Prostate gland (tissue), 2 donors: ENCODE results near the gene AMDHD2. TPM values are rescaled to one million over a fixed set of nuclear protein-coding genes. Genes with fewer than 3 reads are reported as not detected.

Experiments
- DNase-seq: peaks from one replicate; pipeline ENCODE4 v3.0.0-alpha.2; 2019; ENCODE audit warnings: low spot score
- H3K27ac ChIP-seq, 2 donors: fragments of 200-600 bp; sonication (generic); 2 replicates each; pipeline ENCODE4 v1.5.1; 2017 to 2019
- H3K27me3 ChIP-seq: fragments of 200-600 bp; sonication (generic); replicated peaks from 2 replicates; pipeline ENCODE4 v1.5.1; 2019; ENCODE audit not compliant: insufficient read depth
- H3K36me3 ChIP-seq, 2 donors: fragments of 200-600 bp; sonication (generic); 1 replicate in 1 of 2; 2 replicates in 1 of 2; pipeline versions ENCODE4 v1.5.1 to v1.8.1; 2017 to 2019
- H3K4me1 ChIP-seq: fragments of 200-600 bp; sonication (generic); replicated peaks from 2 replicates; pipeline ENCODE4 v1.5.1; 2019
- H3K4me3 ChIP-seq, 2 donors: fragments of 200-600 bp; sonication (generic); 2 replicates each; pipeline ENCODE4 v1.5.1; 2017 to 2019
- H3K9me3 ChIP-seq: fragments of 200-600 bp; sonication (generic); 2 replicates; pipeline ENCODE4 v1.5.1; 2017
- CTCF ChIP-seq, 4 experiments: fragments of 200-600 bp in 2 of 4; fragments of 450-650 bp in 2 of 4; sonication (generic) in 2 of 4; IDR thresholded peaks; 1 replicate in 3 of 4; 2 replicates in 1 of 4; pipeline ENCODE4 v1.5.1; 2016 to 2019; ENCODE audit warnings: antibody characterized with exemption in 4 of 4, mild to moderate bottlenecking in 2 of 4, moderate library complexity in 2 of 4
- POLR2A ChIP-seq: fragments of 450-650 bp; IDR thresholded peaks from one replicate; pipeline ENCODE4 v1.6.1; 2016; ENCODE audit warnings: antibody characterized with exemption, mild to moderate bottlenecking
- POLR2AphosphoS5 ChIP-seq: sonication (generic); formaldehyde crosslinking; IDR thresholded peaks from one replicate; pipeline ENCODE4 v1.6.1; 2017; ENCODE audit warnings: antibody characterized with exemption
- WGBS: methylation state at CpG from one replicate; pipeline ENCODE4 v1.1.5; 2018; 5-methylcytosine and 5-hydroxymethylcytosine counted together
- intact Hi-C: fragments of 100-400 bp; cut with DNase I; formaldehyde crosslinking; loops from one replicate; pipeline ENCODE4 v1.14.2; 2022
- total RNA-seq, 2 donors: library from RNA; depleted of rRNA; stranded (reverse); fragments of >200 nt; gene quantifications; one replicate each; pipeline ENCODE4 v1.1.0, GENCODE V29; 2016

Gene AMDHD2
- total RNA-seq, 2 donors from 2014 or later = 41.4 to 78.1 TPM

GRCh38 chr16:2480948-2481347 lies 39.2 kb upstream of the AMDHD2 start:
- intact Hi-C loops = no loop called here
- H3K36me3 ChIP-seq = no peaks in the 10 kb centered on the region
- H3K27ac ChIP-seq = no peak overlapping the region
- no peaks in the 10 kb centered on the region for H3K4me1 ChIP-seq
- whole genome bisulfite sequencing = 51% methylated on average over 12 of the region's 12 CpGs
- H3K9me3 ChIP-seq = no peaks in the 10 kb centered on the region
- DNase-seq = no peak
- H3K27me3 ChIP-seq = no peaks in the 10 kb centered on the region
- no peak overlapping the region for H3K4me3 ChIP-seq
- no peak for TF ChIP-seq CTCF (IDR thresholded peaks at IDR 0.05)
- TF ChIP-seq POLR2A = no peak
- no peak for TF ChIP-seq POLR2AphosphoS5

- Histone ChIP-seq H3K9me3 (no peaks in the 10 kb centered on the region), H3K27ac (no peak overlapping the region), H3K4me3 (no peak overlapping the region), H3K27me3 (no peaks in the 10 kb centered on the region), H3K4me1 (no peaks in the 10 kb centered on the region), H3K36me3 (no peaks in the 10 kb centered on the region)
- WGBS = 76% methylated on average over 7 of the region's 7 CpGs
- intact Hi-C loops = no loop called here
- DNase-seq = no peak
- TF ChIP-seq POLR2AphosphoS5 = no peak
- TF ChIP-seq CTCF (IDR thresholded peaks at IDR 0.05) = no peak
- TF ChIP-seq POLR2A = no peak
Measured at GRCh38 chr16:2481676-2482075, 38.5 kb upstream of the AMDHD2 start.

- DNase-seq = no peak
- 74% methylated on average over 13 of the region's 13 CpGs for WGBS
- peaks cover 2% of the 10 kb centered on the region for H3K4me1 ChIP-seq
- no peaks in the 10 kb centered on the region for H3K36me3 ChIP-seq
- H3K9me3 ChIP-seq = no peaks in the 10 kb centered on the region
- H3K27me3 ChIP-seq = no peaks in the 10 kb centered on the region
- H3K27ac ChIP-seq = peak overlapping the region; percentile 65 to 69
- no peak overlapping the region for H3K4me3 ChIP-seq
- intact Hi-C loops = no loop called here
- TF ChIP-seq POLR2AphosphoS5 (no peak), POLR2A (no peak), CTCF (IDR thresholded peaks at IDR 0.05) (no peak)
Measured at GRCh38 chr16:2482249-2482648, 37.9 kb upstream of the AMDHD2 start.

- 14% methylated on average over 32 of the region's 32 CpGs for WGBS
- DNase-seq = peak; percentile 66
- Histone ChIP-seq H3K4me3 (peak overlapping the region in 1 of 2 donors; percentile 1), H3K27ac (peak overlapping the region; percentile 65 to 69), H3K4me1 (peaks cover 2% of the 10 kb centered on the region), H3K36me3 (no peaks in the 10 kb centered on the region), H3K27me3 (no peaks in the 10 kb centered on the region), H3K9me3 (no peaks in the 10 kb centered on the region)
- TF ChIP-seq POLR2AphosphoS5 (peak; percentile 57), CTCF (IDR thresholded peaks at IDR 0.05) (no peak), POLR2A (no peak)
- intact Hi-C loops = no loop called here
Measured at GRCh38 chr16:2482708-2483534, 37.2 kb upstream of the AMDHD2 start.
